HG03571 (cell line): ENCODE results near the gene NUCKS1.
"Not testable (repeated sequence)": the region's sequence is repeated elsewhere in the genome, so short reads cannot be mapped to it uniquely, and the experiment has no call there.

Experiments used
- ATAC-seq: cut with Tn5 transposase; IDR thresholded peaks from one replicate; pipeline ENCODE4 v1.9.1; 2021; ENCODE audit not compliant: unreplicated experiment

The NUCKS1 gene

DNA sequence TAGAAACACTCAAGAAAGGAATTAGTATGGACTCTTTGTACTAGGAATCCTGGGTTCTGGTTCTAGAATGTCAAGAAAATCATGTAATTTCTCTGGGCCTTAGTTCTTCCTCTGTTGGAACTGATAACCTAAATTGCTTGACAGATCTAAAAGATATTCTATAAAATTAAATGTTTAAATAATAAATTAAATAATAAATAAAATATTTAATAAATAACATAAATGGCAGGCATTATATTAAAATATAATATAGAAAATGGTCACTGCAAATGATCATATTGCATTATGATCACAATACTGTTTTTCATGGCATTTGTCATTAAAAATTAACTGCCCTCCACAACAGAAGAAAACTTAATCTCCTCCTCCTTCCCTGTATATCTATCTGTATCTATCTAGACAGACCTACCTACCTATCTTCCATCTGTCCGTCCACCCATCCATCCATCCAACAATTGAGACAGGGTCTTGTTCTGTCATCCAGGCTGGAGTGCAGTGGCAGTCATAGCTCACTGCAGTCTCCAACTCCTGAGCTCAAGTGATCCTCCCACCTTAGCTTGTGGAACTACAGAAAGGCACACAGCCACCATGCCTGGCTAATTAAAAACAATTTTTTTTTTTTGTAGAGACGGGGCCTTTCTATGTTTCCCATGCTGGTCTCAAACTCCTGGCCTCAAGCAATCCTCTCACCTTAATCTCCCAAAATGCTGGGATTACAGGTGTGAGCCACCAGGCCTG, 16.4 kb downstream of the NUCKS1 start:
- ATAC-seq = no peak

DNA sequence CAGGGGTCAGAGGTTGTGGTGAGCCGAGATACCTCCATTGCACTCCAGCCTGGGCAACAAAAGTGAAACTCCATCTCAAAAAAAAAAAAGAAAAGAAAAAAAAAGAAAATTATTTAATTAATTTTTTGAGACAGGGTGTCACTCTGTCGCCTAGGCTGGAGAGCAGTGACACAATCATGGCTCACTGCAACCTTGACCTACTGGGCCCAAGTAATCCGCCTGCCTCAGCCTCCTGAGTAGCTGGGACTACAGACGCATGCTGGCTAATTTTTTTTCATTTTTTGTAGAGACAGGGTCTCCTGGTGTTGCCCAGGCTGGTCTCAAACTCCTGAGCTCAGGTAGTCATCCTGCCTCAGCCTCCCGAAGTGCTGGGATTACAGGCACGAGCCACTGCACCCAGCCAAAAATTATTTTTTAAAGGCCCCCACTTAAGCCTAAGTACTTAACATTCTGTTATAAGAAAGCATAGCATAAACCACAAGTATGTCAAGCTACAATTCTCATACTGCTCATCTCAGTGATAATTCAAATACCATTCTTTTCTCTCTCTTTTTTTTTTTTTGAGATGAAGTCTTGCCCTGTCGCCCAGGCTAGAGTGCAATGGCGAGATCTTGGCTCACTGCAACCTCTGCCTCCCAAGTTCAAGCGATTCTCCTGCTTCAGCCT, 19.9 kb downstream of the NUCKS1 start:
- no peak for ATAC-seq

DNA sequence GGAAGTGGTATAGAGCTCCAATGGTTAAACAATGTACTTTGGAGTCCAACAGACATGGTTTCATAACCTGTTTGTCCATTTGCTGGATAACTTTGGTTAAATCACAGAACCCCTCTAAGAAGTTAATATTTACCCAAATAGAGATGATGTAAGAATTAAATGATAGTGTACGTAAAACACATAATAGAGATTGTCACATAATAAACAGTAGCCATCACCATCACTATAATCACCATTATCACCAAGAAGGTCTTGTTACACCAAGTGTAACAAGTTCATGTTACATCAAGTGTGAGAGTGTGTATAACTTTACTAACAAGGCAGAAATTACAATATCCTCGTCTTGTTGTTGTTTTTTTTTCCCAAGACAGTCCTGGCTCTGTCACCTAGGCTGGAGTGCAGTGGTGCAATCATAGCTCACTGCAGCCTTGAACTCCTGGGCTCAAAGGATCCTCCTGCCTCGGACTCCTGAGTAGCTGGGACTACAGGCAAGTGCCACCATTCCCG, 23.3 kb downstream of the NUCKS1 start:
- no peak for ATAC-seq

DNA sequence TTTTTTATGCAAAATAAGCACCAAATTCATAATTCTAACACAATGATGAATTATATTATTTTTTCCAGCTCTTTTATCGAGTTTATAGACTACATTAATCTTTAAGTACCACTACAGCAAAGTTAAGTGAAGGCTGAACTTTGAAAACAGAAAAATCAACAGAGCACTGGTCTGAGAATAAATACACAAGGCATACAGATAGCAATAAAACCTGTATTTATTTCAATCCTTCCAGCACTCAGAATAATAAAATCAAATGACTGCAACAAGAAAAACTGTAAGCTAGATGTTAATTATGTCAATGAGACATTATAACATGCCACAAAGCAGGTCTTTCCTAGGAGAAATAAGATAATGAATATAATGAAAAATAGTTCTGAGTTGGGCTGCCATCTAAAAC, 24.5 kb downstream of the NUCKS1 start:
- ATAC-seq = no peak

DNA sequence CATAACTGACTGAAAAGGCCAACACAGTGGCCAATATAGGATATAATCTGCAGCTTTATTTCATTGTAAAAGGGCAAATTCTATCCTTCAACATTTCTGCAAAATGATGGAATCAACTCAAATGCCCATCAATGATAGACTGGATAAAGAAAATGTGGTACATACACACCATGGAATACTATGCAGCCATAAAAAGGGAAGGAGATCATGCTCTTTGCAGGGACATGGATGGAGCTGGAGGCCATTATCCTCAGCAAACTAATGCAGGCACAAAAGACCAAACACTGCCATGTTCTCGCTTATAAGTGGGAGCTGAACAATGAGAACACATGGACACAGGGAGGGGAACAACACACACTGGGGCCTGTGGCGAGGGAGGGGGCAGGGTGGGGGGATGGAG, 29.2 kb downstream of the NUCKS1 start:
- ATAC-seq = not testable (repeated sequence)

DNA sequence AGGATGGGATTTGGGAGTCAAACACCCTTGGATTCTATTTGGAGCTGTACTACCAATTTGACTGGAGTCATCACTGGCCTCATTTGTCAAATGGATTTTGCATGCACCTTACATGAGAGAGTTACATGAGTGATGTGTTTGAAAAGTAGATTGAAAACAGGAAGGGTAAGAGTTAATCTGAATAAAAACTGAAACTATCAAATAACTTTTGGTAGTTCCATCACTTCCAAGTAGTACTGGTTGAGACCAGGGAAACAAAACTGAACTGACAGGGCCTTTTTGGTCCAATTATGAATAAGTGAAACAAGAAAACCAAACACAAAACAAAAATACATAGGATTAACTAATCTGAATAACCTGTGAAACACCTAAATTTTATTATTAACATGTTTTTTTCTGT, 30.2 kb downstream of the NUCKS1 start:
- ATAC-seq = no peak

DNA sequence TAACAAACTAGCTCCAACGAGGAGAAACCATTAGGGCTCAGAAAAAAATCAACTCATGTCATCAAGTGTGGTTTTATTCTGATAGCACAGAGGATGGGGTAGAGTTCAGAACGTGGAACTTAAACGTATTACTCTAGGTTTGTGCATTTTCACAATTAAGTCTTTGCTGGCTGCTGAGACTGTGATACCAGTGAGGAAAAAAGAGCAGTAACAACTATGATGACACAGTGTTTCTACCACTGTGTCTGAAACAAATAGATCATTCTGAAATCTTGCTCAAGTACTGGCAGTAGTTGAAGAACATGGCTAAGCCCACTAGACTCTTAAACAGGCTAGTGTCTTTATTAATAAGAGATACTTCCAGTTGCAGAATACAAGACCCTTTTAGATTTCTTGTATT, 31.0 kb downstream of the NUCKS1 start:
- ATAC-seq = no peak

DNA sequence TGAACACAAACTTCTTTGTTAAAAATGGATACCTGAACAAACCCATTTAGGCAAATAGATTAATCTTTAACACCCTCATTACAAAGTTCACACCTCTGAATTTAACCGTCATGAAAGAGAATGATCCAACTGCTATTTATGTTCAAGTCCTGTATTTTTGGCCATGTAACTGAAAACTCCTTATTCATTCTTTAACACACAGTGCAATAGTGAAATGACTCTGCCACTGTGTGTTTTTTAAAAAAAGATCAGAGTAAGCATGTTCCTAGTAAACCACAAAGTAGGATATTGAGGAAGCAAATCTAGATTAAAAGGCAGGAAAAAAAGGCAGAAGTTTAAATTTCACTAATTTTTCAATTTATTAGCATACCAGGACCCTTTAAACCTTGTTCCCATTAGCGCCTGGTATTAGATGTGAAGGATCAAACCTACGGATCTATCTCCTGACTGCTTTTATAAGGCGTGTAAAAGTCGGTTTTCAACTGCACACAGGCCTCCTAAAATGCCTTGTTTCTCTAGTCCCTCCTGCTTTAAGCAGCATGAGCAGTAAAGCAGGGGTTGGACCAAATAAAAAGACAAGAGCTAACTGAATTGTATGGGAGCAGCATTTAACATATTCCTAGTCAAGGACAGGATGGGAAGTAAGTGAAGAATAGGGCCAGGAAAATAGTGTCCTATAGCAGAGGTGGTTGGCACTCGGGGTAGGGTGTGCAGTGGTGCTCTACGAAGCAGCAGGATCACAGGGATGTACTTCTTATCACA, 33.4 kb downstream of the NUCKS1 start:
- no peak for ATAC-seq

DNA sequence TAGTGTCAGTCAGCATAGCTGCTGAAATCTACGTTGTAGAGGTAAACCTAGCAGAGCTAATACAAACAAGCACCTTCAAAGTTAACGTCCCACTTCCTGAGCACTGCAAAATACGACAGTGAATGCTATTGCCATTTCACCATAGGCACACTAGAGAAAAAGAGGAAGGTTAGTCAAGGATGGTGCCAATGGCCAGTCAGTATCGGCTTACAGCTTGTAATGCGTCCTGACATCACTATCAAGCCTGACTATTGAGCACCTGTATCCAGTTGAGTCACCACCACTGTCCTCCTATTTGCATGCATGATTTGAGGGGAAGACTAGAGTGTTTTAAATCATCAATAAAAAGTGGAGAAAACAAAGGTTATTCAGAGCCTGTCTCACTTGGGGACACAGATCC, 34.4 kb downstream of the NUCKS1 start:
- ATAC-seq = no peak

DNA sequence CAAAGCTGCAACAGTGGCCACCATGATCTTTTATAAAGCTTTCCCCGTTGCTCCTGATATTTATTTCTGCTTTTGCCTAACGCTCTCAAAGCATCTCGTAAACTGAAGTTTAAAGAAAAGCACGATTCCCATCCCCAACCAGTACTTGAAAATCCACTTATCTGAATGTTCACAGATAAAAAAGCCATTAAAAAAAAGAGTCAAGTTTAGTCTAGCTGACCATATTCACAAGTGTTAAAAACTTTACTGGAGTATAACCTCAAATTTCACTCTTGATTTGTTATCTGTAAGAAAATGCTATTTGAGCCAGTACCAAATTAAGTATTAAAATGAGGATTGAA, 35.1 kb downstream of the NUCKS1 start:
- no peak for ATAC-seq

DNA sequence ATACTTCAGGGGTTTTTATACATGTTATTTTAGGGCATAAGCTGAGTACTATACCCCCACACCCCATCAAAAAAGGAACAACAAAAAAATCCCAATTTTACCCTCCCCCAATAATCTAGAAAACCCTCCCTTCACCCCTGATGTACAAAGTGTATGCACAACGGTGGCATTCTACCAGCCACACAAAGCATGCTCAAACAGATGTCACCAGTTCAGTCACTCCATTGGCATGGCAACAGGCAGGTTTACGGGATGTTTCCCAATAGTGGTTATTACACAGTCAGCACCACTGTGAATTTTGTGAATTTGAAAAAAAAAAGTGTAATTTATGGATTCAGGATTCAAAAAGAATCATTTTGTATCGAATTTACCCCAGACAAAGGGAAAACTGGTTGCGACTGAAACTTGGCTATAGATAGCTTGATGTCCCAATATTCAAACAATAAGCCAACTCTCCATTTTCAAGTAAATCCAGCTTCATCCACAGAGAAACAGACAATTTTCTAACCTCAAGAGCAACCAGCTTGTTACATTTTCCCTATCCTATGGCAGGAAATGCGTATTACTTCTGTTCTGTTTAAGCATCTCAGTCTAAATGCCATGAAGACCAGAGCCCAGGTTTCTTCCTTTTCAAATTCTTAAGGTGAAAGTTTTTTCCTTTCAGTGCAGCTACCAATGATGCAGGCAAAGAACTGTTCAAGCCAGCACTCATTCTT, 35.6 kb downstream of the NUCKS1 start:
- no peak for ATAC-seq

DNA sequence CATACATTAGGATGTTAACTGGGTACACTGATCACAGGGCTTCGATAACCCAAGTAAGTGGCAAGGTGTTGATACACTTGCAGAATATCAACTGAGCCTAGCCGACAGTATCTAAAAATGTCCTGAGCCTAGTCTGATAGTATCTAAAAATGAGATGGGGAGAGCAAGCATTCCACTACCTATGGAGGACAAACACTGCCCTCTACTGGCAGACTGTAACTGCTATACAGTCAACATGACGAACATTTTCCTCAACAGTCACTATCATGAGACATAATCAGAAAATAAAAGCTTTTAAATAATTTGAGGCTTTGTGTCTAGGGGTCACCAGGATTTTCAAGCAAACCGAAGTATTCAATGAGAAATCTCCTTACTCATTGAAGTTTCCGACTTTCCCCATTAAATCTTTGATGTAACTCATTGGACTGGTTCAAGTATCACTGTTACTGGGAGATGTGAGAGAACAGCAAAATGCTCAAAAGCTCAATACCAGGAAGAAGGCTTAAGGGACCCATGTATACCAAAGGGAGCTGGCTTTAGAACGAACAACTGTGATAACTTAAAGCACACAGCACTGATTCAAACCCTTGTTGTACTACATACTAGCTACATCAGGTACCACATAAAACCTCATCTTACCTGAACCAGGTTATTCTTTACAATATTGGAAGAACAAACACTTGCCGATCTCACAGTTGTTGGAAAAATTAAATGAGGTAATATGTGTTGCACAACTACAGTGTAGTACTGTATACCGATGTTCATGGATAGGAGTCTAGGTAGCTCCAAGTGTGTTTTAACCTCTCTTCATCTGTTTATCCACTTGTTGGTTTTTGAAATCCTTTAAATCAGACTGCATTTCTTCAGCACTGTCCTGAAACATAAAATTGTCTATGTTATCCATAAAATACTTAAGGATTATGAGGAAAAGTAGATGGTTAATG, 38.6 kb downstream of the NUCKS1 start:
- ATAC-seq = no peak

DNA sequence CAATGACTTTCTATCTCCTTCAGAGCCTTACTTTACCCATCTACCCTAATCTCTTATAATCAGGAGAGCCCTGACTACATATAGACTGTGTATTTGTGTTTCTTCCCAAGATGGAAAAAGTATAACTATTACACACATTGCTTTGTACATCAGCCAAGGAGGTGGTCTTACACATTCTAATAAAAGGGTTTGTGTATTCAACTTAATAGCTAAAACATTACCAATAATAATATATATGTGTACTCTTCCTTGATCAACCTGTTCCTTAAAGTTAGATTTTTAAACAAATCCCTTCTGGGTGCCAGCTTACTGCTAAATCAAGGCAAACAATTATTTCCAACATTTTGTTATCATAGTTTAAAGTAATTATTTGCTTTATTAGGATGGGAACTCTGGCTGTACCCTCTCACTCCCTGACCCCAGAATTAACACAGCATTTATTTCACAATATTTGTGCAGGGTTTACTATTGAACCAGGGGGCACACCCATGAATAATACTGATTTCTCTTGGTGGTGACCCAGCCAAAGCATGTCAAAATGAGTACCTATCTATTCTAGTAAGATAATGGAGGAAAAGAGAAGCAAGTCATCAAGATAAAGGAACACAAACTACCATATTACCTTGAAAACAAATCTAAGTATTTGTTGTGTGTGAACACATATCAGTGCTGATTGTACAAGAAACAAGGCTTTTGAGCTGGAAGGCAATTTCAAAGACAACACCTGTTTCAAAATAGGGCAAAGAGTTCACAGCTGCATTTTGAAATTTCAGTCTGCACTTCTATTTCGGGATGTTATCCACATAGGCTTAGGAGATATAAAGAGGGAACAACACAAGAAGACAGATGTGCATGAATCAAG, 39.5 kb downstream of the NUCKS1 start:
- ATAC-seq = no peak

DNA sequence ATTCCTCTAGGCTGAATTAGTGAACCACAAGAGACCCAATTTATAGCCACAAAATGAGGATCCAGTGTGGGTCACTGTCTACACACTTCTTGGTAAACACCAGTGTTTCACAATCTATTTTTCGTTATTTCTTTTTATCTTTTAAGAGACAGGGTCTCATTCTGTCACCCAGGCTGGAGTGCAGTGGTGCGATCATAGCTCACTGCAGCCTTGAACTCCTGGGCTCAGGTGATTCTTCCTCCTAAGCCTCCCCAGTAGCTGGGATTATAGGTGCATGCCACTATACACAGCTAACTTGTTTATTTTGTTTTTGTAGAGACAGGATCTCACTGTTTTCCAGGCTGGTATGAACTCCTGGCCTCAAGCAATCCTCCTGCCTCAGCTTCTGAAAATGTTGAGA, 40.3 kb downstream of the NUCKS1 start:
- ATAC-seq = no peak

DNA sequence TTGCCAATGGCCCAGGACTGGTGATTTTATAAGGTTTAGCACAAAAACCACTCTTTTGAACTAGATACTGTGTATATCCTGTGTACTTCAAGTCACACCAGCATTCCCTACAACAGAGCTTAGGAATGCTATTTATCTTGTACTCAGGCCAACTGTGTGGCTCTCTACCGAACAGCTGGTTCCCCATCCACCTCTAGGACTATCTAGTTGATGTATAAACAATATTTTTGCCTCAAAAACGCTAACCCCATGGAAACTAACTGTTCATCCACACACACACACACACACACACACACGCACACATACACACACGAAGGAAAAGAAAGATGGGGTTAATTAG, 41.0 kb downstream of the NUCKS1 start:
- no peak for ATAC-seq

DNA sequence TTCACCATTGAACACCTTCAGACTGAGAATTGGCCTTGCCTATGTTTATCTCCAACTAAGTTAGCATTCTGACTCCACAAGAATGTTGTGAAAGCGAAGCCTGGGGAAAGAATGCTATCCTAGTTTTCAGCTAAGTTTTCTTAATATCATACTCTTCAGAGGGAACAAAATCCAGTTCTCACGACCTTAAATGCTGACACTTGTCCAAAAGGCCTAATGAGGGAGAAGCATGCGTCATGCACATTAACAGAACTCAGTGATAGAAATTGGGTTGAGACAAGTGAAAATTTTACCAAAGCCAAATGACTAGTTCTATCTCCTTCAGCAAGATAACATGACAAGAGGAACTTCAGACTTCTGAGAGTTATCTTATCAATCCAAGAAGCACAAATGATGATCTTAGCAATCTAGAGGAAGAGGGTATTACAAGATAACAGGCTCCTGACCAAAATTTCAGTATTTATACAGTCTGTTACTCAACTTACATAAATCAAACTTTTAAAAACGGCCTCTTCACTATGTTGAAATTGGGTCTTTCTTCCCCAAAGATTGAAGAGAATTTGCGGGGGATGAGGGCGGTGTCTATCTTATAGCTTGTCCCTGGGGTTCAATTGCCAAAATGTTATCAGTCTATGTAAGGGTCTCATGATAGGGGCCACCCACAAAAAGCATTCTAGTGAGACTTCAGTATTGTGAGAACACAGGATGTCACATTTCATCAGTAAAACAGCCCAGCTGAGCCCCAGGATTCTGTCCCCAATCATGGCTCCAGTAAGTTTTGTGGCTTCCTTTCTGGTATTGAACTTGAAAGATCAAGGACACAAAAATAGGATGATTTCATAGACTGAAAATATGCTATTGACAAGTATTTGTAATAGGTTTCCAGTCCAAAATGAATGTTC, 43.1 kb downstream of the NUCKS1 start:
- ATAC-seq = no peak

DNA sequence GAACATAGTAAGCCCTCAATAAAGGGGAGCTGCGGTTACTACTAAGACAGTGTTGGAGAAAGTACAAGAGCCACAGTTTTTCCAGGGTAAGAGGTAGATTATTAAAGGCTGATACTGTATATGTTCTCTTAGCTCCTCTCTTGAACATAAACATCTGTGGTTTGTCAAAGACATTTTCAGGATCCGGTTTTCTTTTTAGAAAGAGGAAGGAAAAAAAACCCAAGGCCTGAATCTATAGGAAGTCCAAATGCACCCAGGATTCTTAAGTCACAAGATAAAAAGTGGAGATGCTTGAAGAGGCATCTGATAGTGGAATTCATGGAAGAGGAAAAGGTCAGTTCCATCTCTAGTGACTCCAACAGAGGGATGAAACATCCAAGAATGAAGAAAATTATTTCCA, 45.1 kb downstream of the NUCKS1 start:
- ATAC-seq = no peak

DNA sequence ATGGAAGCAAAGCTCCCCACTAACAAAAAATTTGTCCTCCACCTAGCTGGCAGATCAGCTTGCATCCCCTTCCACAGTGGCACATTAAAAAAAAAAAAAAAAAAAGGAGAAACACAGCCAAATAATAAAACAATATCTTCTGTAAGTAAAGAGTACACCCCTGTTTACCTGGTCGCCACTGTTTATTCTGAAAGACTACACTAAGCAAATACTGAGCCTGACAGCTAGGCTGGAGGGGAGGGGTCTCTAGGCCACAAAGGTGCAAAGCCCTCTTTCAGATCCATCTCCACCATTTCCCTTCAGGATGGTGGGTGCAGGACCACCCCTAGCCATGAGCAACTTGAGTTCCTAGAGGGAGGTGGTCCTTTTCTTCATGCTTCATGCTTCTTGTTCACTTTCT, 46.9 kb downstream of the NUCKS1 start:
- ATAC-seq = no peak
